C4-2B (cell line): ENCODE measurements around the gene HDAC10.

Experiments used
- CTCF ChIP-seq: fragments of 450-650 bp; conservative IDR thresholded peaks from 2 replicates; pipeline ENCODE4 v1.5.1; 2017; ENCODE audit warnings: mild to moderate bottlenecking
- ZFX ChIP-seq: fragments of 450-650 bp; IDR thresholded peaks from 2 replicates; pipeline ENCODE4 v1.6.1; 2017

DNA sequence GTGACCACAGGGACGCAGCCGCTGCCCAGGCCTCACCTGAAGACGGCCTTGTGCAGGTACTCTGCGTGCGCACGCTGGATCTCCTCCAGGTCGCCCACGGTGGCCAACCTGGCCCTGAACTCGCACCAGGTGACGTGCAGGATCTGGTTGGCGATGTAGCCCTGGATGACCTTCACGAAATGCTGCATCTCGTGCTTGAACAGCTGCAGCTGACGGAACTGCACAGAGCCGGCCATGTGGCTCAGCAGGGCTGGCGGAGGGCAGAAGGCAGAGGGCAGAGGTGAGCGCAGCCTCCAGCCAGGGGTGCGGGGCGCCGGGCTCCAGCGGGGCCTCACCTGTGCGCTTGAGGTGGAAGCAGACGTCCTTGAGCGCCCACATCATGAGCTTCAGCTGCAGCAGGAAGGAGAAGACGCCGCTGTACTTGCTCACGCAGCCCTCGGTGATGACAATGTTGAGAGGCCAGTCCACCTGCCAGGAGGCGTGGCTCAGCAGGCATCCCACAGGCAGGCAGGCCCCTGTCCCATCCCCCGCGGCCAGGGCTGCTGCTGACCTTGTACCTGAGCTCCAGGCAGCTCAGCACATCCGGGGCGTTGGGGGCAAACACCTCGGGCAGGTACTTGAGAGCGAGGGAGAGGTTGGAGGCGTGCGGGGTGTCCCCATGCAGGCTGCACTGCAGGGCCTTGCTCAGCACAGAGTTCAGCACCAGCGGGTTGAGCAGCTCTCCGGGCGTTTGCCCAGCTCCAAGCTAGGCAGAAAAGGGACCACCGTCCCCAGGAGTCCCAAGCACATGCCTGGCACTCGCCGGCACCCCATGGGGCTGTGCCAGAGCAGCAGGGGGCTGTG, 32.7 kb downstream of the HDAC10 start:
- TF ChIP-seq CTCF (no peak), ZFX (no peak)
